HG03135 (cell line): Measurements from ENCODE around the gene SNIP1.
"Not testable (repeated sequence)": the region's sequence is repeated elsewhere in the genome, so short reads cannot be mapped to it uniquely, and the experiment has no call there.

ENCODE experiments used
- ATAC-seq: cut with Tn5 transposase; IDR thresholded peaks from one replicate; pipeline ENCODE4 v1.9.1; 2021; ENCODE audit warnings: mild to moderate bottlenecking, moderate library complexity; ENCODE audit not compliant: unreplicated experiment

SNIP1 gene

DNA sequence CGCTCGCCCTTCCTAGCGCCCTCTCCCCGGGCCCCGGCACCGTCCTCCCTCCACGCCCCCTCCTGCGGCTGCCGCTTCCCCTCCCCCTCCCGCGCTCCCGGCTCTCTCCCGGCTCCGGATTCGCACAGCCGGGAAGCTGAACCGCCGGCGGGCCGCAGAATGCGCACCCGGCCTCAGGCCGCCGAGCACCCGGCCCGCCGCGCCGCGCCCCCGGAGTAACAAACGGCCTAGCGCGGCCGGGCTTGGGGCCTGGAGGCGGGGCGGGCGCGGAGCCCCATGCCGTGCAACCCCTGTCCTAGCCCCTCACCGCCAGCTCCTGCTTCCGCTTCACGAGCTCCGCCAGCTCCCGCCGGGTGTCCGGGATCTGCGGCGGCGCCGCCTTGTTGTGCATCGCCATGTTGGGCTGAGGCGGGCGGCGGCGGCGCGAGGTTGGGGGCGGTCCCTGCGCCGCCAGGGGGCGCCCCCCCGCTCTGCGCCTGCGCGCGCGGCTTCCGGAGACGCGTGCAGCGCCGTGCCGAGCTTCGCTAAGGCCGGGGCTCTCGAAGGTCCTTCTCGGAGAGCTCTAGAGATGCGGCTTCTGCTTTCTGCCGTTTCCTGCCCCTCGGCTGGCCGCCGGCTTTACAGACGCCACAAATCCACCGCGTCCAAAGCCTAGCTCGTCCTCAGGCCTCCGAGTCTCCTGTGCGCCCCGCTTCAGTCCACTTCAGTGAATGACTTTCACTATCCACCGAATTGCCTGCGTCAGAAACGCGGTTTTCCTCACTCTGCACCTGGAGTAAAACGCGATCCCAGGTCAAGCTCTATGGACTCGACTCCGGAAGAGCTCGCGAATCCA lies 39.5 kb downstream of the SNIP1 start, which contains the start of gene MEAF6:
Gene MEAF6, minus strand, starts transcription at position 417 of the 835 bp plus-strand sequence. Its CDS starts 20 bp downstream, at position 397.
- ATAC-seq: peak; percentile 86

DNA sequence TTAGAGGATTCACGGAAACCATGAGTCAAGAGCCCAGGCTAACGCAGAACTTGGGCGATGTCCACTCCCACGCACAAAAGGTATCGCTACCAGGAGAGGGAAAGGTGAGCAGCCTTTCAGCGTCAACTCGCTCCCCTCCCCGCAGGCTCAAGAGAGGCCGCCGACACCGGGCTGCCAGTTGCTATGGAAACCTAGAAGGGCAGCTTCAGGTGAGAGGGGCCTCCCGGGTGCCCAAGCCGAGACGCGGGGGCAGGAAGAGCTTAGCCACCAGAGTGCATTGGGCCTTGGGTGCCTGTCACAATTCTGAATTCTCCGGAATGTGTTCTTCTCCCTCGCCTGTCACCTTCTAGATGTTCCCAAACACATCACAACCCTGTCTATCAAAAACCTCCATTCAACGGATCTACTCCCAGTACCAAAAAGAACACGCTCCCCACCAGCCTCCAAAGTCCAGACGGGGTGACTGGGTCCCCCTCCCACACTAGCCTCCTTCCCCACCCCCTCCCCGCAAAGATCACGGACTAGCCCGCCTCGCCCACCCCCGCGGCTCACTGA lies 40.2 kb downstream of the SNIP1 start:
- peak; percentile 39 for ATAC-seq

DNA sequence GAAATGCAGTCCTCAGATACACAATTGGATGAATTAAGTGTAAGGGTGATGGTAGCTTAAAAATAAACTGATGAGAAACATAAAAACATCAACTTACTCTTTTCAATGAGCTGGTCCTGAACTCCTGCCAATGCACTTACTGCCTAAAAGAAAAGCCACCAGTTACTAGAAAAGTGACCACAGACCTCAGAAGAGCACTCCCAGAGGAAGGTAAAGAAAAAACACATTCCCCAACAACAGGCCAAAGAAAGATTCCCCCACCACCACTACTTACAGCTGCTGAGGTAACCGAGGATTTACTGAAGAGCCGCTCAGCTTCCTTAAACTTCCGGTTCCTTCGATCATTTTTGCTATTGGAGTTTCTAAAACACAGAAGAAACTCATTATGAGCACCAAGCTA lies 44.9 kb downstream of the SNIP1 start:
- ATAC-seq: no peak

DNA sequence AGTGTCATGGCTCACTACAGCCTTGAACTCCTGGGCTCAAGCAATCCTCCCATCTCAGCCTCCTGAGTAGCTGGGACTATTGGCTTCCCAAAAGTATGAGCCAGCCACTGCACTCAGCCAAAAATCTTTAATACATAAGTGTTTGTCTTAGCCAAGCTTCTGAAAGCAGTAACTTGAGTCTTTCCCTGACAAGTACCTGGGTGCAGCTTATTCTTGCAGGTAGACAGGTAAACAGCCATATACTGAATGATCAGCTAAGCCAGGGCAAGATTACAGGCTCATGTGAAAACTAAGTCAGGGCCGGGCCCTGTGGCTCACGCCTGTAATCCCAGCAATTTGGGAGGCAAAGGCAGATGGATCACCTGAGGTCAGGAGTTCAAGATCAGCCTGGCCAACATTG lies 47.4 kb downstream of the SNIP1 start:
- no peak for ATAC-seq

DNA sequence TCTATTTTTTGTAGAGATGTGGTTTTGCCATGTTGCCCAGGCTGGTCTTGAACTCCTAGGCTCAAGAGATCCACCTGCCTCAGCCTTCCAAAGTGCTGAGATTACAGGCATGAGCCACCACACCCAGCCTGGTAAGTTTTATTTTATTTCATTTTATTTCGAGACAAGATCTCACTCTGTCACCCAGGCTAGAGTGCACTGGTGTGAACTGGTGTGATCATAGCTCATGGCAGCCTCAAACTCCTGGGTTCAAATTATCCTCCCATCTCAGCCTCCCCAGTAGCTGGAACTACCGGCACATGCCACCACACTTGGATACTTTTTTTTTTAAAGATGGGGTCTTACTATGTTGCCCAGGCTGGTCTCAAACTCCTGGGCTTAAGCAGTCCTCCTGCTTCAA lies 51.3 kb downstream of the SNIP1 start:
- ATAC-seq: not testable (repeated sequence)

DNA sequence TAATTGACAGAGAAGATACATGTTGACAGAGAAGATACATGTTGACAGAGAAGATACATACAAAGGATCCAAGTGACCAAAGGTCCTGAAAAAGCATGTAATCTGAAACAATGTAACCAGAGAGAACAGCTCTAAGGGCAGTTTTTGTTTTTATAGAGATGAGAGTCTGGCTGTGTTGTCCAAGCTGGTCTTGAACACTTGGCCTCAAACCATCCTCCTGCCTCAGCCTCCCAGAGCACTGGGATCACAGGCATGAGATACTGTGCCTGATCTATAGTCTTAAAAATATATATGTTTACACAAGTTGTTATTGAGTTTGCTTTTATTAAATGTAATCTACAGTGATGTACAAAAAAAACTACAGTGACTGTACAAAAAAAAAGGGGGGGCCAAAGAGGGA lies 52.0 kb downstream of the SNIP1 start:
- no peak for ATAC-seq

DNA sequence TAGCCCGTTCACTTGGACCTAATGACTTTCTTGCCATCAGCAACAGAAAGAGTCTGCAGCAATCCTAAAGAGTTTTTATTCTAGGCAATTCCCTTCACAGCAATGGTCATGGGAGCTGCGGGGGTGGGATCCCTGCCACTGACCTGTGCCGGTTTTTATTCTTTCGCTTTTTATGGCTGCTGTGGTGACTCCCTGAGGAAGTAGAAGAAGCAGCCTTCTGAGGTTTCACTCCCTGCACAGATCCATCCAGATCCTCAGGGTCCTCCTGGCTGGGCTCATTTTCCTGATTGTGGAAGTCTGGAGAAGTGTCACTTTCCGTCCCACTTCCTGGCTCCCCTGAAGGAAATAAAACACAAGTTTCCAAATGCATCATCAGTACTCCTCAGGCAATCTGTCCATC lies 52.4 kb downstream of the SNIP1 start:
- ATAC-seq: no peak

DNA sequence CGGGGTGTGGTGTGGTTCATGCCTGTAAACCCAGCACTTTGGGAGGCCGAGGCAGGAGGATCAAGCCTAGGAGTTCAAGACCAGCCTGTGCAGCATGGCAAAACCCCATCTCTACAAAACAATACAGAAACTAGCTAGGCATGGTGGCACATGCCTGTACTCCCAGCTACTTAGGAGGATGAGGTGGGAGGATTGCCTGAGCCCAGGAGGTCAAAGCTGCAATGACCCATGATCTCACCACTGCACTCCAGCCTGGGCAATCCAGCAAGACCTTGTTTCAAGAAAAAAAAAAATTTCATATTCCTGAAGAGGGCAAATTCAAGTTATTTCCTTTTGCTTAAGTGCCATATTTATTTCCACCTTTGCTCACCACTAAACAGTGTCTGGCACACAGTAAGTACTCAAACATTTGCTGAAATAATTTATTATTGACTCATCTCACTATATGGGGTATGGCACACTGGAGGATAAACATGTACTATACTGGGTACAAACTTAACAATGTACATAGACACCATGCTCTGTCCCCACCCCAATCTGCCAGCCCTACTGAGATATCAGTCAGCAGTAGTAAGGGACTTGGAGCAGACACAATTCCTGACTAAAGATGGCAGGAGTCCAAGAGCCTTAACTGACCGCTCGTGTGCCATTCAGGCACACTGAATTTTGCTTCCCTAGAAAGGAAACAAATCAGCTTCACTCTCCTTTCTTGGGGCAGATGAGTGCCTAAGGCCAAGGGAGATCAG lies 55.0 kb downstream of the SNIP1 start:
- no peak for ATAC-seq

DNA sequence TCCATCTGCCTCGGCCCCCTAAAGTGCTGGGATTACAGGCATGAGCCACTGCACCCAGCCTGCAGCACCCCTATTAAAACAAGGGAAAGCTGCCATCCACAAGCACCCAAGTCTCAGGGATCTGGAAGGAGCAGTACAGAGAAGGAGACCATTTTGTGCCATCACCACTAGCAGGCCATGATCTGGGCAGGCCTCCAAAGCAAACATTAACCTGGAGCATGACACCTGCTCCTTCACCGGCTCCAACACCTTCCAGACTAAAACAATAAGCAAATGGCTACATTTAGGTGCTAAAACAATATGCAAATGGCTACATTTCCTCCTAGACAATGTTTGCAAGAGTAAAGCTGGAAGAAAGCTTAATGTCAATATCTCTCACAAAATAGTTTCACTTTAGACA lies 56.3 kb downstream of the SNIP1 start:
- ATAC-seq: no peak

DNA sequence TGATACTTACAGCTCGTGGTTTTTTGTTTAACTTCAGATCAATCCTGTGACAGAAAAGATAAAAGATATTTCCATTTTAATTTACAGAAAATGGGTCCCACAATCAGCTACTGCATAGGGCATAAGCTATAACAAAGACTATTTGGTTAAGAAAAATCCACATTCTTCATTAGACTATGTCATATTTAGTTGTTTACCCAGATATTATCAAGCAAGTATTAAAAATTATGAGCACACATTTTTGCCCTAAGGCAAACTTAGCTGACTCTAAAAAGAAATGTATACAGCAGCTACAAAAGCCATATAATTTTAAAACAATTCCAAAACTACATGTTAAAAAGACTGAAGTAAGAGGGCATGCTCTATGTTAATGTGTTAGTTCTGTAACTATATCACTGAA lies 58.2 kb downstream of the SNIP1 start:
- ATAC-seq: no peak

DNA sequence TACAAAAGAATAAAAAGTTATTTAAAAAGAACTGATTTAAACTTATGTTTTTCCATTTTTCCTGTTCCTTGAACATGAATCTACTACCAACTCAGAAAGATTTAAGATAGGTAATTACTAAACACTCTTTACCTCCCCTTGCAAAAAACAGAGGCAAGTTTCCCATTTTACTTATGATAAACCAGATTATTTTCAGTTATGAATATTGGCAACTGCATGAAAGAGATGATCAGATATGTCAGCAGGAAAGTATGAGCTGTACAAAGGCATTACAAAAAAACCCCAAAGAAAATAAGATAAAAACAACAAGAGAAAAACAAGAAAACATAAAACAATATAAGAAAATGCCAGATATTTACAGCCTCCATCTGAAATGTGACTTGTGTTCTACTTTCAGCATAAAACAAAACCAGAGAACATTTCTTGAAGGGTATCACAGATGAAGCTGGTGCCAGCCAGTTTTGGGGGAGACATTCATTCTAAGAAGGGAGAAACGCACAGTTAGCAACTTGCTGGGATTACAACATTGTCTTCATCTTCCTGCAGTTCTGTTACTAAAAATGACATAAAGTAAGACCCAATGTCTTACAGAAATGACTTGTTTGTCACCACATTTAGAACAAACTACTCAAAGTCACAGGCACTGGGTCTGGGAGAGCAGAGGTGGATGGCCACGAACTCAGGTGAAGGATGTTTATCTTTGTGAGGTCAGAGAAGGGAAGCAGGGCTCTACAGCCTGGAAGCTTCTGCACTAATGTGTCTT lies 60.6 kb downstream of the SNIP1 start:
- ATAC-seq: no peak

DNA sequence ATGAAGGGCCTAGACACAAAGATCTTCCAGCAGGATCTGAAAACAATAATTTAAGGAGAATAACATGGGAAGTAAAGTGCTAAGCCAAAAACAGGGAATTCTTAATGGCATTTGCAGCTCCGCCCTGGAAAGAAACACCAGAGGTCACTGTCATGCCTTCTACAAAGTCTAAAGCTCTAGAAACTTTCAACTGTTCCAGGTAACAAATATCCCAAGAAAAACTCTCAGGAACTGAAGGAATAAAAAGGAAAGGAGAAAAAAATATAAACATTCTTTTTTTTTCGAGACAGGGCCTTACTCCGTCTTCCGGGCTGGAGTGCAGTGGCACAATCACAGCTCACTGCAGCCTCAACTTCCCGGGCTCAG lies 66.5 kb downstream of the SNIP1 start:
- no peak for ATAC-seq

DNA sequence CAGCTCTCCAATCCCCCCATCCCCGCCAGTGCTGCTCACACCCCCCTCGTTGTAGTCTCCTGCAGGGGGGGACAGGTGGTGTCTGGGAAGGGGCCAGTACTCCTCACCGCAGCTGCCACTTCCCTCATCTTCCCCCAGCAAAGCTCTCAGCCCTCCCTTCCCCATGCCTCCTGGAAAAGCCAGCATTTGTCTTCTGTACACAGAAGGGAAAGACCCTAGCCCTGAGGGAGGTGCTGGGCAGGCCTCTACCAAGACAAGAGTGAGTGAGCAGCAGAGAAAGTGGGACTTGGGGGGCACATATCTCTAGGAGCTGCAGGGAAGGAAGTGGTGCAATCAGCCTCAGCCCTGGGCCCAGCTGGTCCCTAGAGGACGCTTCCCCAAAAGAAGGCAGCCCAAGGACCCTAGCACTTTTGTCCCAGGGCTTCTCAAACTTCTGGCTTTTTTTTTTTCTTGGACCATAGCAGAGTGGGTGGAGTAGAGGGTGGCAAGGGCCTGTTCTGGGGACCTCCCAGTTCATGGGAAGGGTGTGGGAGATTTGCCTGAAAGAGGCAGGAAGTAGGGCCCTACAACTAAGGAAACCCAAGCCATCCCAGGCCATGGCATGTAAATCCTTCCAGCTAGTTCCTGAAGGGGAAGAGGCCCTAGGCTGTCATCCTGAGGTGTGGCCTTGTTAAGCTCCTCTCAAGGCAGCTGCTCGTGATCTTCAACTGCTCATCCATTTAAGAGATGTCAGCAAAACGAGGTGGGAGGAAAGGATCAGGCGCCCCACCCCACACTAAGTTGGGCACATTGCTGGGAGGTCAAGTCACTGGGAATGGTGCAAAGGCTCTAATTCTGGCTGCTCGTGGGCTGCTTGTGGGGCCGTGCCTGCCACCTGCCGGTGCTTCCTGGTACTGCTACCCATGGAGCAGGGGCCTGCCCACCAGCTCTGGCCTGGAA lies 67.1 kb downstream of the SNIP1 start:
- peak; percentile 47 for ATAC-seq

DNA sequence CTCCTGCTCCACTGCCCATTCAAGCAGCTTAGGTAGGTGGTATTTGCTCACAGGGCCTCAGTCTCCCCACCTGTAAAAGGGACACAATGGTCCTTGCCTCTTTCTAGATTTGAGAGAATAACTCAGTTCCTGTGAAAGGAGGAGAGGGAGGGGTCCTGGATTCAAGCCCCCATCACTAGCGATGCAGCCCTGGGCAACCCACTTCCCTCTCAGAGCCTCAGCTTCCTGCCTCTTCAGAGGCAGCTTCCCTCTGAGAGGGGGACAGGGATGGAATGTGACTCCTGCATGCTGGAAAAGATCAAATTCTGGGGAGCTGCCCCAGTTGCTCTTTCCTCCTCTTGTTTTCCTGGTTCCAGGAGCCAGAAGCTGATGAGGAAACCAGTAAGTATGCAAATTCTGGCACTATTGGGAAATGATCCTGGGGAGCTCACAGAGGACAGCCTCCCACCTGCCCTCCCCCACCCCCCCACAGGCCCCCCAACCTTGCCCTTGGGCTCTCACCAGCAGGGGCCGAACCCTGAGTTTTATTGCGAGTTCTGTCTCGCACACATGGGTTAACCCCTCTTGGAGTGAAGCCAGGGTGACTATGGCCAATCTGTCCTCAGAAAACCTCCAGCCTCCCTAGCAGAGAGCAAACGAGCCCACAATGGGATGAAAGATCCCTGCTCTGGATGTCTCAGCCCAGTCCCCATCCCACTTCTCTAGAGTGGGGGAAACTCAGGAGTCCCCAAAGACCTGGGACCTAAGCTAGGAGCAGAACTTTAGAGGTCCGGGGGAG lies 68.0 kb downstream of the SNIP1 start:
- ATAC-seq: no peak
